ENCODE measurements around the gene LRMDA.

The LRMDA gene

GRCh38 chr10:76492026-76492425 lies 1060.6 kb downstream of the LRMDA start:
- CTCF ChIA-PET: no interaction called here
- no peak for TF ChIP-seq CTCF (IDR thresholded peaks at IDR 0.05; ENCODE audit: control extremely low read depth, extremely low read depth, low read depth, missing control alignments)
- POLR2A ChIA-PET: no interaction called here
- DNase-seq (ENCODE audit: extremely low spot score): no peak

DNA sequence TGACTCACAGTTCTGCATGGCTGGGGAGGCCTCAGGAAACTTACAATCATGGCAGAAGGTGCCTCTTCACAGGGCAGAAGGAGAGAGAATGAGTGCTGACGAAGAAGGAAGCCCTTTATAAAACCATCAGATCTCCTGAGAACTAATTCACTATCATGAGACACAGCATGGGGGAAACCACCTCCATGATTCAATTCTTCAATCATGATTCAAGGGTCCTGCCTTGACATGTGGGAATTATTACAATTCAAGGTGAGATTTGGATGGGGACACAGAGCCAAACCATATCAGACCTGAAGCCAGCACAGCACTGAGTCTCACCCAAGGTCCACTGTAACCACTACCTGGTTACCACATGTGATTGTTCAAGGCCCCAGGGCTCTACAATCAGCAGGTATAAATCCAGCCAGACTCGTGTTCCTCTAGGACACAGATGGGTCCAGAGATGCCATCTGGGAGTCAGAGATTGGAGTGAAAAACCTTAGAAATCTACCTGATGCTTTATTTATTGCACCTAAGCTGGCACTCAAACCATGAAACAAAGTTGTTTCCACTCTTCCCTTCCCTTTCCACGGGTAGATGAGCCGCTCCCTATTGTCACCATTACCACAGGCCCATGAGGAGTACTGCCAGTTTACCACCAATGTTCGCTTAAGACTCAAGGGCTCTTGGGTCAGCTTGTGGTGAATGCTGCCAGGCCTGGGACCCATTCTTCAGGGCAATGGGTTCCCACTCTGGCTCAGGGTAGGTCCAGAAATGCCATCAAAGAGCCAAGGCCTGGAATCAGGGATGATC lies 1061.5 kb downstream of the LRMDA start:
- CTCF ChIA-PET: no interaction called here
- POLR2A ChIA-PET: no interaction called here
- no peak for TF ChIP-seq CTCF (IDR thresholded peaks at IDR 0.05; ENCODE audit: control extremely low read depth, extremely low read depth, low read depth, missing control alignments)
- DNase-seq (ENCODE audit: extremely low spot score): no peak

DNA sequence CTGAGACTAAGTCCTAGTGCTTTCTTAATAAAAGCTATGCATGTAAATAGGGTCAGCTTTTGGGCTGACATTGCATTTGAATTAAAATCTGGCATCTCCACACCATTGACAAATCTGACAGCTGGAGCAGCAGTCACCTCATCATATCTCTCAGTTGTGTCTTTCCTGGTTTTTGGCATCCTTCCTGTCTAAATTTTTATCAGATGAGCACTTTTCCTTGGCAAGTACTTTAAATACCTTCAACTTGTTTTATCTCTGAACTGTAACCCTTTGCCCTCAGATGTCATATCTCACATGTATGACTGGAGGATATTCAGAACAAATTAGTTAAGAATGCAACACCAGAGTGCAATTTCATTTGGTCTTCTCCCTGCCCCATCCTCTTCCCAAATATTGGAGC lies 1066.2 kb downstream of the LRMDA start:
- ChIA-PET CTCF (no interaction called here), POLR2A (no interaction called here)
- no peak for TF ChIP-seq CTCF (IDR thresholded peaks at IDR 0.05; ENCODE audit: control extremely low read depth, extremely low read depth, low read depth, missing control alignments)
- no peak for DNase-seq (ENCODE audit: extremely low spot score)

- DNase-seq (ENCODE audit: extremely low spot score): no peak
- TF ChIP-seq CTCF (IDR thresholded peaks at IDR 0.05; ENCODE audit: control extremely low read depth, extremely low read depth, low read depth, missing control alignments): no peak
- POLR2A ChIA-PET: no interaction called here
- CTCF ChIA-PET: interaction anchor here (1.0 to 3.0 kb wide), 2 partner anchors 15 to 23 kb away, joined by 3 to 7 read pairs; no protein-coding TSS in a partner anchor
Measured at GRCh38 chr10:76504823-76505222, 1073.4 kb downstream of the LRMDA start.

- DNase-seq (ENCODE audit: extremely low spot score): no peak
- TF ChIP-seq CTCF (IDR thresholded peaks at IDR 0.05; ENCODE audit: control extremely low read depth, extremely low read depth, low read depth, missing control alignments): no peak
- ChIA-PET POLR2A (no interaction called here), CTCF (no interaction called here)
Measured at GRCh38 chr10:76509446-76509845, 1078.0 kb downstream of the LRMDA start.

GRCh38 chr10:76514321-76514720 lies 1082.9 kb downstream of the LRMDA start:
- CTCF ChIA-PET: no interaction called here
- POLR2A ChIA-PET: no interaction called here
- no peak for DNase-seq (ENCODE audit: extremely low spot score)
- no peak for TF ChIP-seq CTCF (IDR thresholded peaks at IDR 0.05; ENCODE audit: control extremely low read depth, extremely low read depth, low read depth, missing control alignments)

All from GM10248 (cell line).